Measurements from ENCODE around the gene ELAVL2.

ELAVL2 gene

GRCh38 chr9:23721466-23721865 is 104.6 kb downstream of the ELAVL2 start:
- DNase-seq (ENCODE audit: low read depth): no peak

GRCh38 chr9:23717505-23717904 is 108.5 kb downstream of the ELAVL2 start:
- DNase-seq (ENCODE audit: low read depth): no peak

GRCh38 chr9:23707249-23707648 is 118.8 kb downstream of the ELAVL2 start:
- DNase-seq (ENCODE audit: low read depth): no peak

GRCh38 chr9:23702311-23702922 is 123.6 kb downstream of the ELAVL2 start:
- DNase-seq (ENCODE audit: low read depth): no peak

GRCh38 chr9:23701291-23701690 is 124.7 kb downstream of the ELAVL2 start:
- DNase-seq (ENCODE audit: low read depth): no peak

GRCh38 chr9:23700359-23700758 is 125.7 kb downstream of the ELAVL2 start:
- DNase-seq (ENCODE audit: low read depth): no peak

- DNase-seq (ENCODE audit: low read depth): no peak
Measured at GRCh38 chr9:23698161-23698560, 127.9 kb downstream of the ELAVL2 start.

- no peak for DNase-seq (ENCODE audit: low read depth)
Measured at GRCh38 chr9:23695572-23695971, 130.5 kb downstream of the ELAVL2 start.

- DNase-seq (ENCODE audit: low read depth): no peak
Measured at GRCh38 chr9:23693374-23693773, 132.7 kb downstream of the ELAVL2 start.

- DNase-seq (ENCODE audit: low read depth): no peak
Measured at GRCh38 chr9:23686896-23687295, 139.1 kb downstream of the ELAVL2 start.

- DNase-seq (ENCODE audit: low read depth): no peak
Measured at GRCh38 chr9:23686257-23686656, 139.8 kb downstream of the ELAVL2 start.

- no peak for DNase-seq (ENCODE audit: low read depth)
Measured at GRCh38 chr9:23683611-23684061, 142.4 kb downstream of the ELAVL2 start.

- DNase-seq (ENCODE audit: low read depth): no peak
Measured at GRCh38 chr9:23682891-23683431, 143.1 kb downstream of the ELAVL2 start.

GRCh38 chr9:23682352-23682751 is 143.7 kb downstream of the ELAVL2 start:
- DNase-seq (ENCODE audit: low read depth): no peak

GRCh38 chr9:23677446-23677845 is 148.6 kb downstream of the ELAVL2 start:
- DNase-seq (ENCODE audit: low read depth): no peak

GRCh38 chr9:23674016-23674585 is 151.9 kb downstream of the ELAVL2 start:
- no peak for DNase-seq (ENCODE audit: low read depth)

GRCh38 chr9:23672151-23672550 is 153.9 kb downstream of the ELAVL2 start:
- DNase-seq (ENCODE audit: low read depth): no peak

GRCh38 chr9:23669776-23670175 is 156.3 kb downstream of the ELAVL2 start:
- DNase-seq (ENCODE audit: low read depth): no peak

- no peak for DNase-seq (ENCODE audit: low read depth)
Measured at GRCh38 chr9:23665635-23666034, 160.4 kb downstream of the ELAVL2 start.

GRCh38 chr9:23665051-23665450 is 161.0 kb downstream of the ELAVL2 start:
- no peak for DNase-seq (ENCODE audit: low read depth)

GRCh38 chr9:23663946-23664345 is 162.1 kb downstream of the ELAVL2 start:
- DNase-seq (ENCODE audit: low read depth): no peak

- no peak for DNase-seq (ENCODE audit: low read depth)
Measured at GRCh38 chr9:23663536-23663935, 162.5 kb downstream of the ELAVL2 start.

GRCh38 chr9:23663125-23663524 is 162.9 kb downstream of the ELAVL2 start:
- DNase-seq (ENCODE audit: low read depth): no peak

GRCh38 chr9:23662320-23662719 is 163.7 kb downstream of the ELAVL2 start:
- no peak for DNase-seq (ENCODE audit: low read depth)
